WTC11 (cell line): ENCODE data around the gene STN1.

Experiments
- CTCF ChIP-seq: fragments of 200-600 bp; IDR thresholded peaks from 2 replicates; pipeline ENCODE4 v1.8.0; 2022; ENCODE audit warnings: antibody characterized with exemption
- E2F5 ChIP-seq: sonication (generic); formaldehyde crosslinking; IDR thresholded peaks from 2 replicates; pipeline ENCODE4 v1.8.1; 2022; ENCODE audit warnings: mild to moderate bottlenecking, moderate library complexity, missing genetic modification reagents
- ETV6 ChIP-seq: sonication (generic); formaldehyde crosslinking; IDR thresholded peaks from 2 replicates; pipeline ENCODE4 v1.8.1; 2022; ENCODE audit warnings: mild to moderate bottlenecking, missing genetic modification reagents
- MAX ChIP-seq: sonication (generic); formaldehyde crosslinking; IDR thresholded peaks from 2 replicates; pipeline ENCODE4 v1.8.0; 2022; ENCODE audit warnings: mild to moderate bottlenecking, missing genetic modification reagents
- NR2C2 ChIP-seq: sonication (generic); formaldehyde crosslinking; IDR thresholded peaks from 2 replicates; pipeline ENCODE4 v1.8.0; 2022; ENCODE audit warnings: mild to moderate bottlenecking, missing genetic modification reagents
- RELA ChIP-seq: sonication (generic); formaldehyde crosslinking; IDR thresholded peaks from 2 replicates; pipeline ENCODE4 v1.8.1; 2022; ENCODE audit warnings: missing genetic modification reagents, mild to moderate bottlenecking, borderline replicate concordance
- SMAD3 ChIP-seq: sonication (generic); formaldehyde crosslinking; IDR thresholded peaks from 2 replicates; pipeline ENCODE4 v1.8.0; 2022; ENCODE audit warnings: missing genetic modification reagents, mild to moderate bottlenecking, borderline replicate concordance
- SP1 ChIP-seq: sonication (generic); formaldehyde crosslinking; conservative IDR thresholded peaks from 2 replicates; pipeline ENCODE4 v1.8.1; 2022; ENCODE audit warnings: missing genetic modification reagents
- TEAD4 ChIP-seq: sonication (generic); formaldehyde crosslinking; IDR thresholded peaks from 2 replicates; pipeline ENCODE4 v1.8.0; 2022; ENCODE audit warnings: mild to moderate bottlenecking, missing genetic modification reagents
- USF2 ChIP-seq: sonication (generic); formaldehyde crosslinking; IDR thresholded peaks from 2 replicates; pipeline ENCODE4 v1.8.1; 2023; ENCODE audit warnings: mild to moderate bottlenecking, missing genetic modification reagents, moderate library complexity
- ZNF232 ChIP-seq: sonication (generic); formaldehyde crosslinking; IDR thresholded peaks from 2 replicates; pipeline ENCODE4 v1.8.0; 2022; ENCODE audit warnings: mild to moderate bottlenecking, missing genetic modification reagents
- ZNF423 ChIP-seq: fragments of 250-450 bp; sonication (Bioruptor Pico); IDR thresholded peaks from 2 replicates; pipeline ENCODE4 v2.1.2; 2022; ENCODE audit warnings: mild to moderate bottlenecking, moderate library complexity
- ZNF512 ChIP-seq: sonication (generic); formaldehyde crosslinking; IDR thresholded peaks from 2 replicates; pipeline ENCODE4 v1.8.1; 2022; ENCODE audit warnings: missing genetic modification reagents, borderline replicate concordance
- ZNF532 ChIP-seq: fragments of 250-450 bp; sonication (Bioruptor Pico); IDR thresholded peaks from 2 replicates; pipeline ENCODE4 v1.9.0; 2021; ENCODE audit warnings: mild to moderate bottlenecking, borderline replicate concordance

- TF ChIP-seq USF2 (CRISPR knock-in tag) = no peak
- no peak for TF ChIP-seq CTCF
- TF ChIP-seq TEAD4 (CRISPR knock-in tag) = no peak
- no peak for TF ChIP-seq SP1
- TF ChIP-seq ZNF423 = no peak
- TF ChIP-seq E2F5 (CRISPR knock-in tag) = no peak
- no peak for TF ChIP-seq ZNF232
- TF ChIP-seq NR2C2 (CRISPR knock-in tag) = no peak
- TF ChIP-seq SMAD3 (CRISPR knock-in tag) = no peak
- no peak for TF ChIP-seq ETV6
- no peak for TF ChIP-seq MAX
- no peak for TF ChIP-seq ZNF532 (CRISPR knock-in tag)
- TF ChIP-seq RELA (CRISPR knock-in tag) = no peak
- TF ChIP-seq ZNF512 (CRISPR knock-in tag) = no peak
These were observed 80.0 kb downstream of the STN1 start for GRCh38 chr10:103838070-103838395.
